Heart left ventricle (tissue), 16 donors: ENCODE results near the gene MFSD1. TPM values are rescaled to one million over a fixed set of nuclear protein-coding genes. Genes with fewer than 3 reads are reported as not detected.
A peak's percentile ranks its signal among the peaks of the same experiment; 100 is the strongest.

Experiments
- ATAC-seq, 4 donors: fragments of 200-7000 bp; cut with Tn5 transposase; one replicate each; pipeline ENCODE4 v1.9.1; 2020 to 2022; ENCODE audit warnings: moderate library complexity in 4 of 4, mild to moderate bottlenecking in 3 of 4, moderate number of reproducible peaks in 1 of 4
- DNase-seq, 5 donors: peaks; one replicate each; pipeline ENCODE4 v3.0.0-alpha.2; 2020
- H3K27ac ChIP-seq, 12 donors: fragments of 200-600 bp; sonication (generic) in 4 of 12; one replicate each; pipeline versions ENCODE4 v1.5.0 to v1.8.0; 2016 to 2022; ENCODE audit warnings: mild to moderate bottlenecking in 2 of 12
- H3K27me3 ChIP-seq, 9 donors: fragments of 200-600 bp; sonication (generic) in 2 of 9; one replicate each; pipeline versions ENCODE4 v1.5.1 to v1.8.0; 2016 to 2022; ENCODE audit warnings: mild to moderate bottlenecking in 3 of 9
- H3K36me3 ChIP-seq, 9 donors: fragments of 200-600 bp; sonication (generic) in 2 of 9; one replicate each; pipeline versions ENCODE4 v1.5.0 to v1.8.0; 2018 to 2022; ENCODE audit warnings: mild to moderate bottlenecking in 2 of 9
- H3K4me1 ChIP-seq, 12 donors: fragments of 200-600 bp; sonication (generic) in 4 of 12; one replicate each; pipeline versions ENCODE4 v1.5.0 to v1.8.0; 2016 to 2022; ENCODE audit warnings: mild to moderate bottlenecking in 3 of 12
- H3K4me3 ChIP-seq, 12 donors: fragments of 200-600 bp; sonication (generic) in 4 of 12; one replicate each; pipeline versions ENCODE4 v1.5.0 to v1.8.0; 2017 to 2022; ENCODE audit warnings: mild to moderate bottlenecking in 9 of 12, moderate library complexity in 4 of 12
- H3K9me3 ChIP-seq, 12 donors: fragments of 200-600 bp; sonication (generic) in 4 of 12; one replicate each; pipeline versions ENCODE4 v1.5.0 to v1.8.0; 2016 to 2022; ENCODE audit warnings: mild to moderate bottlenecking in 1 of 12
- CTCF ChIP-seq, 12 donors: fragments of 200-600 bp; sonication (generic) in 4 of 12; IDR thresholded peaks; one replicate each; pipeline versions ENCODE4 v1.5.0 to v1.8.0; 2018 to 2022; ENCODE audit warnings: antibody characterized with exemption in 12 of 12, mild to moderate bottlenecking in 5 of 12
- POLR2A ChIP-seq, 2 donors: fragments of 450-650 bp; IDR thresholded peaks; one replicate each; pipeline ENCODE4 v1.6.1; 2017; ENCODE audit warnings: antibody characterized with exemption in 2 of 2, mild to moderate bottlenecking in 2 of 2, moderate library complexity in 2 of 2
- WGBS, 4 donors: extraction: QIAGEN DNeasy Blood & Tissue Kit in 2 of 4; methylation state at CpG; one replicate each; pipeline versions ENCODE4 v1.1.5 to v1.1.7; 2013 to 2018; 5-methylcytosine and 5-hydroxymethylcytosine counted together
- intact Hi-C, 10 donors: fragments of 100-400 bp; cut with DNase I; formaldehyde crosslinking; loops; one replicate each; pipeline versions ENCODE4 v1.11.1 to v1.14.2; 2022
- polyA plus RNA-seq, 2 donors: library from polyadenylated mRNA; stranded (reverse); fragments of 200-250 nt; gene quantifications; one replicate each; pipeline ENCODE4 v1.2.3, GENCODE V29; 2013
- total RNA-seq, 9 donors: library from RNA; depleted of rRNA in 2 of 9; stranded (reverse); fragments of >200 nt in 2 of 9; fragmentation: NEBNext Ultra II Directional in 3 of 9; extraction: Animal tissue kit (Norgen Biotek cat#: 25700) in 3 of 9; gene quantifications; one replicate each; pipeline versions ENCODE4 v1.1.0 to v1.2.4, GENCODE V29; 2016 to 2023
- donor health status: ischemic (EF 13 %, LVEDD 7.1; RV severe dilation, severe dysfunction).
- donor health status: healthy with polysubstance abuse.
- donor health status: DM: no; HTN: yes; CAD: no.
- donor health status: DM: no; HTN: no; CAD: no.
- donor health status: ischemic (EF 25% LVEDD 6.9; RV normal size, moderate dysfunction).
- donor health status: ischemic (EF 25% LVEDD 5.7; RV mildly dilated, moderate dysfunction).
- donor health status: healthy.
- donor health status: DM: yes; HTN: yes; CAD: no.
- donor health status: ischemic (EF 35%, LVEDD 5.7; RV mildly dilated, moderate dysfunction).
- donor health status: nonischemic (EF 11% LVEDD 7.7; RV severe dilation, severe dysfunction).
- donor health status: DM: yes; HTN: yes; CAD: no.
- donor health status: PGD.
- donor health status: ischemic (EF 29% LVEDD 5.4; RV normal size, mild dysfunction).
- donor health status: nonischemic (EF 23%, LVEDD 6.1; RV moderate dilation, normal function).

The MFSD1 gene
- total and polyA plus RNA-seq, 11 donors, result 9.6 to 71.4 (median 35.7) TPM

- ATAC-seq (no peak), DNase-seq (no peak)
- H3K4me3 ChIP-seq, result no peak overlapping the region
- no peaks in the 10 kb centered on the region for H3K36me3 ChIP-seq
- 80 to 91% (median 88%) methylated on average over 7 of the region's 7 CpGs for WGBS, 4 donors
- no peaks in the 10 kb centered on the region for H3K9me3 ChIP-seq
- H3K4me1 ChIP-seq, result peaks cover 0 to 33% (median 0%) of the 10 kb centered on the region in 12 donors
- H3K27ac ChIP-seq, result peak overlapping the region in 4 of 12 donors; percentile 7 to 85 (median 32)
- intact Hi-C loops, result loop anchor here in 2 of 10 donors (5.0 kb wide), 2 partner anchors 34 to 39 kb away; no protein-coding TSS in a partner anchor
- no peaks in the 10 kb centered on the region for H3K27me3 ChIP-seq
- TF ChIP-seq POLR2A (IDR thresholded peaks at IDR 0.05), result no peak
- TF ChIP-seq CTCF (IDR thresholded peaks at IDR 0.05), result no peak
Observed at GRCh38 chr3:158776531-158776930, 25.3 kb upstream of the MFSD1 start.

GRCh38 chr3:158777161-158777873, 24.5 kb upstream of the MFSD1 start:
- no peak for ATAC-seq
- TF ChIP-seq POLR2A (IDR thresholded peaks at IDR 0.05) (no peak), CTCF (IDR thresholded peaks at IDR 0.05) (no peak)
- H3K27ac ChIP-seq, result peak overlapping the region in 2 of 12 donors; percentile 7 to 85
- no peaks in the 10 kb centered on the region for H3K27me3 ChIP-seq
- no peak overlapping the region for H3K4me3 ChIP-seq
- peaks cover 0 to 33% (median 0%) of the 10 kb centered on the region in 12 donors for H3K4me1 ChIP-seq
- 77 to 84% (median 83%) methylated on average over 3 of the region's 3 CpGs for WGBS, 4 donors
- H3K36me3 ChIP-seq, result no peaks in the 10 kb centered on the region
- DNase-seq, result no peak
- intact Hi-C loops, result loop anchor here in 2 of 10 donors (5.0 kb wide), 2 partner anchors 35 to 40 kb away; no protein-coding TSS in a partner anchor
- H3K9me3 ChIP-seq, result no peaks in the 10 kb centered on the region

- 54 to 76% (median 63%) methylated on average over 1 of the region's 1 CpG for WGBS, 4 donors
- no peak for ATAC-seq
- no peaks in the 10 kb centered on the region for H3K36me3 ChIP-seq
- peaks cover 0 to 25% (median 0%) of the 10 kb centered on the region in 12 donors for H3K4me1 ChIP-seq
- H3K9me3 ChIP-seq, result no peaks in the 10 kb centered on the region
- DNase-seq, result no peak
- intact Hi-C loops, result loop anchor here in 2 of 10 donors (10.0 kb wide), 2 partner anchors 116 to 236 kb away; no protein-coding TSS in a partner anchor
- H3K27ac ChIP-seq, result no peak overlapping the region
- no peak overlapping the region for H3K4me3 ChIP-seq
- TF ChIP-seq CTCF (IDR thresholded peaks at IDR 0.05) (no peak), POLR2A (IDR thresholded peaks at IDR 0.05) (no peak)
- no peaks in the 10 kb centered on the region for H3K27me3 ChIP-seq
Observed at GRCh38 chr3:158780766-158781165, 21.1 kb upstream of the MFSD1 start.

GRCh38 chr3:158781191-158781590, 20.7 kb upstream of the MFSD1 start:
- intact Hi-C loops, result loop anchor here in 2 of 10 donors (10.0 kb wide), 2 partner anchors 116 to 236 kb away; no protein-coding TSS in a partner anchor
- no peak for TF ChIP-seq POLR2A (IDR thresholded peaks at IDR 0.05)
- no peak for TF ChIP-seq CTCF (IDR thresholded peaks at IDR 0.05)
- Histone ChIP-seq H3K27ac (no peak overlapping the region), H3K9me3 (no peaks in the 10 kb centered on the region), H3K4me3 (no peak overlapping the region), H3K4me1 (peaks cover 0 to 21% (median 0%) of the 10 kb centered on the region in 12 donors), H3K27me3 (no peaks in the 10 kb centered on the region), H3K36me3 (no peaks in the 10 kb centered on the region)
- ATAC-seq, result no peak
- 92 to 93% (median 92%) methylated on average over 2 of the region's 2 CpGs for WGBS, 4 donors
- DNase-seq, result no peak
